Stimulated activated CD4-positive, alpha-beta T cell treated with anti-CD3 and anti-CD28 coated beads, Interleukin-1b, Interleukin-23, amount 100 ng/mL, for 48 hours (primary cell): ENCODE measurements around the gene FAM185A.
"Not testable (repeated sequence)": the region's sequence is repeated elsewhere in the genome, so short reads cannot be mapped to it uniquely, and the experiment has no call there.

Source experiments
- DNase-seq: peaks from one replicate; pipeline ENCODE4 v3.0.0-alpha.2; 2020

Gene FAM185A

DNA sequence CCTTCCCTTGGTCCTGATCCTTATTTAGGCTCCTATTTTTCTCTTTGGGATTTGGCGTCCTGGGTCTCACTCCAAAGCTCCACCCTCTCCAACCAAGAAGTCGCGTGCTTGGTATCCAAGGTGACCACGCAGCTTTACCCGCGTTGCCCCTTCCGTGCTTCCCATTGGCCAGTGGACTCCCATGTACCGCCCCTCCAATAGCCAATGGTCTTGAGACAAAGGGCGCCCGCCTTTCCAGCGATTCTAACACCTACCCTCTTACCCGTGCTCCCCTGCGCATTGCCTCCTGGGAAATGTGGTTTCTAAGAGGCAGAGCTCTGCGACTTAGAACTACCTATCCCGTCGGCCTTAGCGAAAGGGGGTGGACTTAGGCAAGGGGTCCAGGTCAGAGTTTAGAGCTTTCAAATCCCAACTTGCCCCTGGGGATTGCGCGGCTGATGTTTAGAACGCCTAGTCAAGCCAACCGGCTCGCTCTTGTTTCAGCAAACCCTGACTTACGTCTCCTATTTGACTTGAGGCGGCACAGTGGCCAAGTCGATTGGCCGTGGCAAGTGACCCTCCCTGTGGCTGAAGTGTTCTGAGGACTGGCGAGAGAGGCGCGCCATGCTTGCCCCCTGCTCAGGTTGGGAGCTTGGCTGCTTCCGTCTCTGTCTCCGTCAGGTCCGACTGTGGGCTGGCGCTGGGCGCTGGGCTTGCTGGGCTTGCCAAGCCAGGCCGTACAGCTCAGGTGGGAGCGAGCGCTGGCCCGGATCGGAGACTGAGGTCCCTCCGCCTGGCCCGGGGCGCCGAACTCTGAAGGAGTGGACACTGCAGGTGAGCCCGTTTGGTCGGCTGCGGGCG is at the start of gene FAM185A:
FAM185A (plus strand) TSS at position 395 of the 840 bp plus-strand sequence; CDS start at position 604, 209 bp downstream.
- peak; percentile 98 for DNase-seq

DNA sequence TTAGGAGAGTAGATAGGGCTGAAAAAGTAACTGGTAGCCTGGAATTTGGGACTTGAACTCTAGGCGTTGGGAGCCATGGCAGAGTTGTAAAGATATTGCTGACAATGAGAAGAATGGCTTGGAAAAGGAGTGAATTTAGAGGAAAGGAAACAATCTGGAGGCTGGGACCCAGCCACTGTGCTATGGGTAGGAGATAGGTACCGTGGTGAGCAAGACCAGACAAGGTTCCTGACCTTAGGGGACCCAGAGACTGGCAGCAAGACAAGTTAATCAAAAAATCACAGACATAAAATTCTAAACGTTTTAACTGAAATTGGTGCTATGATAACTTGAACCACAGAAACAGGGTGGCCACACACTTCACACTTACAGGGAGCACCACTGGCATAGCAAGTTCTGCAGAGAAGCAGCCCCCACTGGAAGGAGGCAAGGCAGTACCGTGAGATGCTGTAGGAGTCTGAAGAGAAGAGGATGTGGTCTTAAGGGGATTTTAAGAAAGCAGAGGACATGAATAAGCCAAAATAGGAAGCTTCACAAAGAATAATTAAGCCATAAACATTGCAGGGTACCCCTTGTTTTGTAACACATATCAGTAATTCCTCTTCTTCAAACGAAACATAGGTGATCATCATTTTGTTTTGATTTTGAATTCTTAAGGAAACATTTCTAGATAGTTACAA is 35.6 kb upstream of the FAM185A start:
- peak; percentile 39 for DNase-seq

DNA sequence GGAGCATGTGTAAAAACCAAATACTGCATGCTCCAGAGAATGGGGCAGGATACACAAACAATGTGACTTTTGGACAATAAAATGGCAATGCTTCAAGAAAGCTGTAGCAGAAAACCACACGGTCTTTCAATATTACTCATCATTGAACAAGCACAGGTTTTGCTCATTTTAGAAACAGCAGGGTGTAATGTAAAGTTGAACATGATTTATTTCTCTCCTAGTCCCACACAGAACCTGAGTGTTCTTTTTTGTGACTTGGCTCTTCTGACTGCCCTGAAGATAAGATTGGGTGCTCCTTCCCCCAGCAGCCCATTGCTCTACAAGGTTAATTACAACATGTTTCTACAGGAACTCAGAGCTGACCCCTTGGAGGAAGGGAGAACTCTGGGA is 35.1 kb upstream of the FAM185A start:
- not testable (repeated sequence) for DNase-seq

DNA sequence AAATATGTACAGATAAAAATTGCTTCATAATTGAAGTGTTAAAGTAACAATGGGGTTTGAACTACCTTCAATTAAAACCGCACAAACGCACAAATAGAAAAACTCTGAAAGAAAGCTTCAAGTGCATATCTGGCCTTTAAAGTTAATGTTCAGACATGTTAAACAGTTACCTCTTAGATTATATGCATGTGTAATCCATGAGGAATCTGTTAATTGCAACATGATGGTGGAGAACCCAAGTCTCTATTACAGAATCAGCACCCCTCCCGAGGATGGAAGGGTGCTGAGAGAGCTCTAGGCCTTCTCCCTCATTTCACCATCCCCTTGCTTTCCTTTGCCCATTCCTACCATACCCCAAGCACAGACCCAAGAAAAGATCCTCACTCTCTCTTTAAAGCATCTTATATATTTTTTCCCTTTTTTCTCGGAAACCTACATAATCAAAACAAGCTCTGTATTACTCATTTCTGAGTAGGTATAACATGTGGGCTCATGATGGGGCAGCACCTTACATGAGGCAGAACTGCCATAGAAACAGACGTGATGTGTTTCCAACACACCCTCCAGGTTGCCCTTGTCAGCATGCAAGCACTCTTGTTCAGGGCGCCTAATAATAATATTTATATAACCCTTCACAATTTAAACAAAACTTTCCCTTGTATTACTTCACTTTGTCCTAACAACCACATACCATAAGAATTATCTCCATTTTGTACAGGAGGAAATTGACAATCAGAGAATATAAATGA is 33.9 kb upstream of the FAM185A start:
- DNase-seq = peak; percentile 44

DNA sequence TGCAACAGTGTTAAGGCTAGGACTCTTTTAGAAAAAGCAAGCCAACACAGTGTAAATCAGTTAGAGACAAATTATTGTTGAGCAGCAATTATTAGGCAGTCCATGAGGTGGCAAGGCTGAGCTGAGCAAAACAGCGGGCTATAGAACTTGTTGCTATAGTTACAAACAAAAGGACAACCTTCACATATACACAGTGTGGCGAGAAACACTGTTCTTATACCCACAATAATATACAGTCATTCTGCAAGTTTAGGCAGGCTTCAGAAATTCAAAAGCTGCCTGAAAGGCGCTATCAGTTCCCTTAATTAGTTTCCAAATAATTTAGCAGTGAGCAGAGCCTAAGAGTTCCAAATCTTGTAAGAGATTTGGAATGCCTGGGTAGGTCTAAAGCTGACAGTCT is 33.1 kb upstream of the FAM185A start:
- DNase-seq = not testable (repeated sequence)

DNA sequence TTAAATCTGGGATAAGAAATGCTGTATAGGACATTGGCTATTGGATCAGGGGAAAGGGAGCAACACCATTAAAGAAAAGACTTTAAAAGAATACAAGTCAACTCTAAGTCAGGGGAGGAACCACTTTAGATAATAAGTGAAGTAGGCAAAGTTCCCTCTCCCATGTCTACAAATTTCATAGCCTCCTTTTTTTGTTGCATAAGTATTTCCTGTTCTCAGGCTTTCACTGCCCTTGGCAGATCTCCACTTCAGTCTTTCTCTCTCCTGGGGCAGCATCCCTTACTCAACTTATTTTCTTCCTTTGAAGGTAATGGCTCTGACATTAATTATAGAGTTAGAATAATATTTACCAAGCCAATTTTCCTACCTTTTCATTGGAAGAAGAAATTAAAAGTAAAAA is 30.3 kb upstream of the FAM185A start:
- DNase-seq = not testable (repeated sequence)

DNA sequence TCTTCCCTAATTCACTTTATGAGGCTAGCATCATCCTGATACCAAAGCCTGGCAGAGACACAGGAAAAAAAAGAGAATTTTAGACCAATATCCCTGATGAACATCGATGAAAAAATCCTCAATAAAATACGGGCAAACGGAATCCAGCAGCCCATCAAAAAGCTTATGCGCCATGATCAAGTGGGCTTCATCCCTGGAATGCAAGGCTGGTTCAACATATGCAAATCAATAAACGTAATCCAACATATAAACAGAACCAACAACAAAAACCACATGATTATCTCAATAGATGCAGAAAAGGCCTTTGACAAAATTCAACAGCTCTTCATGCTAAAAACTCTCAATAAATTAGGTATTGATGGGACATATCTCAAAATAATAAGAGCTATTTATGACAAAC is 22.6 kb upstream of the FAM185A start:
- DNase-seq = not testable (repeated sequence)

DNA sequence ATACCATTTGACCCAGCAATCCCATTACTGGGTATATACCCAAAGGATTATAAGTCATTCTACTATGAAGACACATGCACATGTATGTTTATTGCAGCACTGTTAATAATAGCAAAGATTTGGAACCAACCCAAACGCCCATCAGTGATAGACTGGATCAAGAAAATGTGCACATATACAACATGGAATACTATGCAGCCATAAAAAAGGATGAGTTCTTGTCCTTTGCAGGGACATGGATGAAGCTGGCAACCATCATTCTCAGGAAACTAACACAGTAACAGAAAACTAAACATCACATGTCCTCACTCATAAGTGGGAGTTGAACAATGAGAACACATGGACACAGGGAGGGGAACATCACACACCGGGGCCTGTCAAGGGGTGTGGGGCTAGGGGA is 19.1 kb upstream of the FAM185A start:
- DNase-seq = not testable (repeated sequence)

DNA sequence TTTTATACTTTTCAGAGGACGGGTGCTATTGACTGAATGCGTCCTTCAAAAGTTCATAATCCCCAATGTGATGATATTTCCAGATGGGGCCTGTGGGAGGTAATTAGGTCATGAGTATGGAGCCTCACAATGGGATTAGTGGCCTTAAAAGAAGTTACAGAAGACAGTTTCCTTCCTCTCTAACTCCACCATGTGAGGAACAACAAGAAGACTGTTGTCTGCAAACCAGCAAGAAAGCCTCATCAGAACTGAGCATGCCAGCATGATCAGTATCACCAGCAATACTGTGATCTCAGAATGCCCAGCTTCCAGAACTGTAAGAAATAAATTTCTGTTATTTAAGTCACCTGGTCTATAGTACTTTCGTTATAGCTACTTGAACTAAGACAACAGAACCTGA is 18.4 kb upstream of the FAM185A start:
- DNase-seq = not testable (repeated sequence)

DNA sequence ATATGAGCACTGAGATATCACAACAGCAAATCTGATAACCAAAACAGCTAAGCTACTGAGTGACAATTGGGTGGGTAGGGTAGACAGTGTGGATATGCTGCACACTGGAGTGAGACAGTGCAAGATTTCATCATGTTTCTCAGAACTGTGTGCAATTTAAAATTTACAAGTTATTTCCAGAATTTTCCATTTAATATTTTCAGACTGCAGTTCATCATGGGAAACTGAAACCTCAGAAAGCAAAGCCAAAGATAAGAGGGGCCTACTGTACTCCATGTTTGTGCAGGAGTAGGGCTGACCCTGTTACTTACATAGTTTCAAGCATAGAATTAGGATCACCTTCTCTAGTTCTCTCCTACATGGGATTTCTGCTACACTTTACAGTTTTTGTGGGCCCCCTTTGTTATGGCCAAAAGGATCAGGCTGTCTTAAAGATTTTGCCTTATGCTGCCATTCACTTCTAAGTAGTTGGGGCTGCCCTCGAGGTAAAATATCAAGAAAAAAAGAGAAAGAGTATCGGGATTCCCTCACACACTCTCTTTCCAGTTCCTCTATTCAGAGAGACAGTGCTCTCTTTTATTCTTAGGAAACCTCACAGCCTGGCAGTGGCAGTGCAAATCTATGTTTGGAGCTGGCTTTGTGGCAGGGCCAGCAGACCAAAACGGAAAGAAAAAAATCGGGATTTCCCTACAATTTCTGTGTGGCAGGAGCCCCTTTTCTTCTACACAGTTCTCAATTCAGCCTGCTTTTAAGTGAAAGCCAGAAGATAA is 6.6 kb upstream of the FAM185A start:
- not testable (repeated sequence) for DNase-seq

DNA sequence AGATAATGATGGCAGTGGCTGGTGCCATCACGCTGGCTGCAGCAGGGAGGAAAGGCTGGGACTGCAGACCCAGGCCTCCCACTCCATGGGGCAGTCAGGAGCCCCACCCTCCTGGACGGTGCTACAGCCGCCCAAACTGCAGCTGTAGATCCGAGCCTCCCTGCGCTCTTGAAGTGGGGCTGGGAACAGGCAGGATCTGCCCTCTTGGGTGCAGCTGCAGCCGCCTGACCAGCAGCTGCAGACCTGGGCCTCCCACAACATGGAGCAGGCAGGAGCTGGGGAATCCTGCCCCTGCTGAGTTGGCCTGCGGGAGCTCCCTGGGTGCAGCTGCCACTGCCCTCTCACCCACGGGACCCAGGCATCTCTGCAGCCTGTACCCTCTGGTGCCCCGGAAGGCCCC is 4.9 kb upstream of the FAM185A start:
- not testable (repeated sequence) for DNase-seq

DNA sequence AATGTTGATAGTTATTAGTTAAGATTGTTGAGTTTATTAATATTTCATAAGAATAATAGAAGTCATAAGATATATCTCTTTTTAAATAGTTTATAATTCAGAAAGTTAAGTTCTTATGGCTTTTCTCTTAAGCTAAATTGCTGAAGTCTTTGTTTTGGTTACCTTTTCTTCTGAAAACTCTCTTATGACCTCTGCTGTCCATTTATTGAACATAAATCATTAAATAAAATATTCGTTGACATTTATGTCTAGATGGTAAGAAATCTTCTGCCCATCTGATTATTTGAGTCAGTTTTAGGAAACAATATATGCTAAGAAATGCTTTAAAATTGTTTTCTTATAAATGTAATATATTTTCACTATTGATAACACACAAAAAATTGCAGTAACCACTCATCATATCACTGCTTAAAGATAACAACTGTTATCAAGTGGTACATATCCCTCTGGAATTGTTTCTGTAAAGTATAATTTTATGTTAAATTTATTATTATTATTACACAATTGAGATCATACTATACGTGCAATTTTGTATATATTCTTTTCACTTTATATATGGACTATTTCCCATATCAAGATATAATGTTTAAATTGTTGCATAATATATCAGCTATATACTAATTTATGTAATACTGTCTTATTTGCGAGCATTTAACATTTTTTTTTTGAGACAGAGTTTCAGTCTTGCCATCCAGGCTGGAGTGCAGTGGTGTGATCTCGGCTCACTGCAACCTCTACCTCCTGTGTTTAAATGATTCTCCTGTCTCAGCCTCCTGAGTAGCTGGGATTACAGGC is 3.1 kb upstream of the FAM185A start:
- not testable (repeated sequence) for DNase-seq

DNA sequence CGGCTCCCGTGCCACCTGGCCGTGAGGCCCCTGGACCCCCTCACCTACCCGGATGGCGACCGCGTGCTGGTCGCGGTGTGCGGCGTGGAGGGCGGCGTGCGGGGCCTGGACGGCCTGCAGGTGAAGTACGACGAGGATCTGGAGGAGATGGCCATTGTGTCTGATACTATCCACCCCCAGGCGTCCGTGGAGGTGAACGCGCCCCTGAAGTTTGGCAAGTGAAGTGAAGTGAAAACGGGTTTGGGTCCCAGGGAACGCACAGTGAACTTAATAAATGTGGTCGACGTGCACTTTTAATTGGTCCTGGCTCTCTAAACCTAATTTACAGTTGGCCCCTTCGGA is 617 bp downstream of the FAM185A start:
- not testable (repeated sequence) for DNase-seq

DNA sequence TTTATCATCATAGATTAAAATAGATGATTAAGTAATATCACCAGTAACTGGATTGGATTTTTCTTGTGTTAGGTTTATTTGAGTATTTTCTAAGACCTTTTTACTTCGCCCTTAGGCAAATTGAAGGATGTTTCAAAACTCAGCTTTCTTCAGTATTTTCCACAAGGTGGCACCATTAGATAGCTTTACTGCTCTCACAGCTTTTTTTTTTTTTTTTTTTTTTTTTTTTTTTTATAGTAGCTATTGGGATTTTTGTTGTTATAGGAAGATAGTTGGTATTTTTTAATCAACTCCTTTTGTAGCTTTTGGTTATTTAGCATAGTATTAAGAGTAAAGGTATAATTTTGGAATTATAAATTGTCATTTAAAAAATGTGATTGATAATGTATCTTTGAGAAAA is 9.4 kb downstream of the FAM185A start:
- DNase-seq = not testable (repeated sequence)

DNA sequence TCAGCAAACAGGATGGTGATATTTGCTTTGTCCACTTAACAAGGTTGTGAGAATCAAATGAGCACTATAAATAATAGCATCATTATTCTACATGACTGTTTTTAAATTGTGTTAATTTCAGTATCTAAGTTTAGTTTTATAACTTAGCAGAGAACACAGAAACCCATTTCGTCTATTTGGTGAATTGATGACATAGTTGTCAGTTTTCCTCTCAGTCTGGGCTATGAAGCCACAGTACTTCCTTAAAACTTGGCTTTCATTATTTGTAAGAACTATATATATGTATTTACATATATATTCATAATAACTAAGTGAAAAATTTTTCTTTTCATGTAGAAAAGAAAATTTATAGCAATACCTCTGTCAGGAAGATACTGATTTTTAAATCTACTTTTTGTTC is 11.1 kb downstream of the FAM185A start:
- not testable (repeated sequence) for DNase-seq

DNA sequence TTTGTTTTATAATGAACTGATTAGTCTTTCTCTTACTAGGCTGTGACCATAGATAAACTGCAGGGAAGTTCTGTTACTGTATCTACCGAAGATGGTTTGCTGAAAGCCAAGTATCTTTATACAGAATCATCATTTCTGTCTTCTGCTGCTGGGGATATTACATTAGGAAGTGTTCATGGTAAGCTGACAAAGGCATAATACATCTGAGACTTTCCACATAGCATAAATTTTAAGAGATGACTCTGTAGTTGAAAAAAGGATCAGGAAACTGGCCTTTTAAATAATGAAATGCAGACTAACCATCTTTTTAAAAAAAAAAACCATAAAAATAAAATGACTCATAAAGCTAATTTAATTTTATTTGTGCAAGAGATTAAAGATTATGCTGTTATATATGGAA is 12.4 kb downstream of the FAM185A start:
- DNase-seq = not testable (repeated sequence)

DNA sequence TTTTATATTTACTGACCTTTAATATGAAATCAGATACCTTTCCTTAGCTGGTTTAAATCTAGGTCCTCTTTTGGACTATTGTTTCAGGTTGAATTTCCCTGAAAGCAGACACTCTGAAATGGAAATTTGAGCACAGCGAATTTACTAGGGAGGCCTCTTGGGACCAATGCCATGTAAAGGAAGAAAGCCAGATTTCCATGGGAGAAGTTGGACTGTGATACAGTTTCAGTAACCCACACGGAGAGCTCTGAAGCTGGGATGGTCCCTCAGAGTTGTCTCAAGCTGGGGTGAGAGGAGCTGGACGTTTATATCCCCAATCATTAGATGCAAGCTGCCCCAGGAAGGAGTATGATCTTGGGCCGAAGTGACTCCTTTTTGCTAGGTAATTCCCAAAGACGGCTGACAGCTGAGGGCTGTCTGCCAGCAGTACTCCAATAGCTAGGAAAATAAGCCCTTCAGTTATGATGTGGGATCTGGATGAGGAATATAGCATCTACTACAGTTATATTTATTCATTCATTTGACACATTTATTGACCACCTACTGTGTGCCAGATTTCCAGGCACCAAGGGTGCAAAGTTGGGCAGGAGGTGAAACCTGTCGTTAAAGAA is 14.6 kb downstream of the FAM185A start:
- DNase-seq = not testable (repeated sequence)

DNA sequence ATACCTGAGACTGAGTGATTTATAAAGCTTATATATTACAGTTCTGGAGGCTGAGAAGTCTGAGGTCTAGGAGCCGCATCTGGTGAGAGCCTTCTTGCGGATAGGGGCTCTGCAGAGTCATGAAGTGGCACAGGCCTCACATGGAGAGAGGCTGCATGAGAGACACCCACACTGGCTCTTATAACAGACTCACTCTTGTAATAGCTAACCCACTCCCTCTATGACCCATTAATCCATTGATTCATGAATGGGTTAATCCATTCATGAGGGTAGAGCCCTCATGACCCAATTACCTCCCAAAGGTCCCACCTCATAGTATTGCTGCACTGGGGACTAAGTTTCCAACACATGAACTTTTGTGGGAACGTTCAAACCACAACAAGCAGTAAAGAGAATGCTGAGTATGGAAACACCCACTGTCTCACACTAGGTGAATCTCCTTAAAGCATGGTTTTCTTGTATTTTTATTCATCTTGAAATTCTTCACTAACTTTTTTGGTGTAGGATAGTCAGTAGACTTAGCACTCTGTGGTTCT is 20.9 kb downstream of the FAM185A start:
- DNase-seq = not testable (repeated sequence)

DNA sequence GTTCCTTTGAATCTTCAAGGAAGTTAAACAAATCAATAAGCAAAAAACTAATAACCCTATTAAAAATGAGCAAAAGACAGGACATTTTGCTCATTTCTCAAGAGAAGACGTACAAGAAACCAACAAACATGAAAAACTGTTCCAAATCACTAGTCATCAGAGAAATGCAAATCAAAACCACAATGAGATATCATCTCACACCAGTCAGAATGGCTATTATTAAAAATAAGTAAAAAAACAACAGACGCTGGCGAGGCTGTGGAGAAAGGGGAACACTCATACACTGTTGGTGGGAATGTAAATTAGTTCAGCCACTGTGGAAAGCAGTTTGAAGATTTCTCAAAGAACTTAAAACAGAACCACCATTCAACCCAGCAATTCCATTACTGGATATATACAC is 21.7 kb downstream of the FAM185A start:
- DNase-seq = not testable (repeated sequence)

DNA sequence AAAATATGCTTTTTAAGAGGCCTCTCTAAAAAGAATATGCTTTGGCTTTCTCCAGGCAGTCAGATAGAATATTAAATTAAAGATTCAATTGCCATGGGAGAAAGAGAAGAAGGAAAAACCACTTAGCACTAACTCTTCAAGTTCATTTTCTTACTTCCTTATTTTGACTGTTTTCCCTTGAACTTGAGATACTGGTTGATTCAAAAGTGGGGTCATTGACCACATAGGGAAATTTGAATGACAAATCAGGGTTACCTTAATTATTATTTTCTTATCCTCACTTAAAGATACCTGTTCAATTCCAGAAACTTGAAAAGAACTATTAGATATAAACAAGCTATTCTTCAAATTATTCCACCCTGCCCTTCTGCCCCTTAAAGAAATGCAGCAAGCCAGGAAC is 27.4 kb downstream of the FAM185A start:
- DNase-seq = not testable (repeated sequence)

DNA sequence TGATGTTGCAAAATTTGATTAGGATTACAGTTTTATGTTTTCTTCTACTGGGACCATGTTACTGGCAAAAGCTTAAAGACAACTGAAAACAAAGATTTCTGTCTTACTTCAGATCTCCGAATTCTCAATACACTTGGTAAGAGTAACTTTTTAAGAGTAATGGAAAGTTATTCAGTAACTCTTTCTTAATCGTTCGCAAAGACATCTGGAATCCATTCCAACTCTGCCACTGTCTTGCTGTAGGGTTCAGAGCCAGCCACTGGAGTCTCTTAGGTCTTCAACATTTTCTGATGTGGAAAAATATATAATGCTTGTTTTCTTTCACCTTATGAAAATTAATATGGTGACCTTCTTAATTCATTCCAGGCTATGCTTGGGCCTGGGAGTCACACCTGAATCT is 29.9 kb downstream of the FAM185A start:
- not testable (repeated sequence) for DNase-seq
